ENCODE data around the gene AXIN1. TPM values are rescaled to one million over a fixed set of nuclear protein-coding genes. Genes with fewer than 3 reads are reported as not detected.

Gene AXIN1
- total and polyA plus RNA-seq, 2 of the 8 experiments (the other 6 are each of a cell fraction or from before 2014, with no cell fraction given), result 12.5 to 41.9 TPM

DNA sequence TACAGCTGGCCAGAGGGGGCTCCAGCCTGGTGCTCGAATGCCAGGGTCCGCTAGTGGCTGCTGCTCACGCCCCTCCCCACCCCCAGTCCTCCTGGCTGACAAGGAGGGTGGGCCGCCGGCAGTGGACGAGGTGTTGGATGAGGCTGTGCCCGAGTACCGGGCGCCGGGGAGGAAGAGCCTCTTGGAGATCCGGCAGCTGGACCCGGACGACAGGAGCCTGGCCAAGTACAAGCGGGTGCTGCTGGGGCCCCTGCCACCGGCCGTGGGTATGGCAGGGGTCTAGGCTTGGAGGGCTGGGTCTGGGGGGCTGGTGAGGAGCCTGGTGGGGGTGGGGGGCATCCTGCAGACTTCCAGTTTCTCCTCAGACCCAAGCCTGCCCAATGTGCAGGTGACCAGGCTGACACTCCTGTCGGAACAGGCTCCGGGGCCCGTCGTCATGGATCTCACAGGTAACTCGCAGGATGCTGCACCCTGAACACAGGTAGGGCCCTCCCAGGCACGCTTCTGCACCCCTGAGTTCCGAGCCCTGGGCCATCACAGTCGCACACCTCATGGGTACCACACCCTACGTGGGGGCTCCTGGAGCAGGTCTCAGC, 70.8 kb downstream of the AXIN1 start:
- Histone ChIP-seq H2BK20ac (ENCODE audit: low read length) (no peak overlapping the region), H3K4me2 (ENCODE audit: insufficient read depth in 1 of 2, low read depth in 2 of 2, low read length in 2 of 2) (no peak overlapping the region; a peak in 1 of 4 replicates), H4K5ac (ENCODE audit: insufficient read length, low read depth, low read length) (no peak overlapping the region), H2BK120ac (replicated peaks; ENCODE audit: low read depth, low read length) (no peak overlapping the region), H4K20me1 (replicated peaks in 1 of 2; ENCODE audit: control insufficient read depth in 1 of 2, insufficient read depth in 2 of 2, low read length in 2 of 2) (no peaks in the 10 kb centered on the region), H3K4ac (replicated peaks; ENCODE audit: insufficient read length, low read depth, low read length) (no peak overlapping the region), H3K18ac (ENCODE audit: extremely low read depth, low read length) (no peak overlapping the region), H3K23ac (ENCODE audit: insufficient read length) (no peak overlapping the region), H3K27ac (ENCODE audit: low read depth, low read length) (no peak overlapping the region), H3K9ac (replicated peaks in 1 of 4; ENCODE audit: extremely low read depth in 1 of 4, low read depth in 3 of 4, low read length in 3 of 4) (no peak overlapping the region), H4K8ac (ENCODE audit: extremely low read depth, insufficient read depth, low read length) (no peak overlapping the region), H2AFZ (ENCODE audit: low read length) (no peak overlapping the region), H2AK5ac (ENCODE audit: low read depth, low read length) (no peak overlapping the region), H3K27me3 (replicated peaks in 1 of 4; ENCODE audit: control insufficient read depth in 3 of 4, extremely low read depth in 1 of 4, insufficient read depth in 3 of 4, low read length in 3 of 4) (peaks cover 10 to 28% (median 22%) of the 10 kb centered on the region in 4 experiments), H3K79me1 (ENCODE audit: low read depth, low read length) (no peaks in the 10 kb centered on the region), H3K23me2 (ENCODE audit: low read depth, low read length) (peaks cover 6% of the 10 kb centered on the region; the same call in 1 of the 2 replicates), H2BK12ac (ENCODE audit: low read depth, low read length) (no peak overlapping the region), H3K4me3 (ENCODE audit: extremely low read depth in 1 of 4, insufficient read depth in 2 of 4, low read depth in 3 of 4, low read length in 4 of 4) (0 out of 8 replicates have a peak overlapping the region, but pooled peaks of 1 of the 4 experiments have one; percentile 70), H3K36me3 (ENCODE audit: control insufficient read depth in 2 of 4, insufficient read depth in 4 of 4, low read length in 3 of 4) (peaks cover 0 to 4% (median 0%) of the 10 kb centered on the region in 4 experiments; a peak in 1 of 8 replicates), H2BK15ac (ENCODE audit: low read length) (no peak overlapping the region), H3K9me3 (ENCODE audit: insufficient read depth in 2 of 2, low read depth in 1 of 2, low read length in 1 of 2) (peaks cover 0 to 5% of the 10 kb centered on the region in 2 experiments; a peak in 1 of 4 replicates), H3K79me2 (ENCODE audit: control insufficient read depth in 1 of 2, insufficient read depth in 2 of 2, low read length in 2 of 2) (no peaks in the 10 kb centered on the region), H2BK5ac (ENCODE audit: low read depth, low read length) (no peak overlapping the region), H3K56ac (replicated peaks; ENCODE audit: insufficient read length, low read depth, low read length) (no peak overlapping the region), H3K4me1 (replicated peaks in 1 of 4; ENCODE audit: control insufficient read depth in 3 of 4, insufficient read depth in 4 of 4, low read length in 3 of 4) (peaks cover 0 to 3% (median 0%) of the 10 kb centered on the region in 4 experiments; a peak in 3 of 7 replicates), H3K14ac (ENCODE audit: insufficient read length) (no peak overlapping the region), H4K91ac (replicated peaks; ENCODE audit: insufficient read length, low read length) (no peak overlapping the region)
- FAIRE-seq, result no peak
- TF ChIP-seq POLR2A (IDR thresholded peaks at IDR 0.05; ENCODE audit: control extremely low read depth in 1 of 2, low read depth in 2 of 2, low read length in 2 of 2) (no peak), TBP (IDR thresholded peaks at IDR 0.05; ENCODE audit: low read depth, low read length) (no peak), GABPA (IDR thresholded peaks at IDR 0.05; ENCODE audit: borderline replicate concordance, insufficient read depth, low read length) (no peak), JUN (IDR thresholded peaks at IDR 0.05; ENCODE audit: low read depth, low read length) (no peak), SP1 (IDR thresholded peaks at IDR 0.05; ENCODE audit: low read depth, low read length) (no peak), CBX5 (IDR thresholded peaks at IDR 0.05; ENCODE audit: low read depth, low read length) (no peak)
- TF ChIP-seq, protein P1, sequence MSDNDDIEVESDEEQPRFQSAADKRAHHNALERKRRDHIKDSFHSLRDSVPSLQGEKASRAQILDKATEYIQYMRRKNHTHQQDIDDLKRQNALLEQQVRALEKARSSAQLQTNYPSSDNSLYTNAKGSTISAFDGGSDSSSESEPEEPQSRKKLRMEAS (IDR thresholded peaks at IDR 0.05), result no peak
- CTCF ChIA-PET (ENCODE audit: partially characterized antibody), result interaction anchor here (1.2 kb wide), 1 partner anchor 87 kb away, joined by 3 read pairs; no protein-coding TSS in a partner anchor
- DNase-seq (ENCODE audit: low read depth in 1 of 2, low spot score in 2 of 2), result no peak
- WGBS, 2 experiments (ENCODE audit: extremely low coverage in 1 of 2, insufficient coverage in 1 of 2, insufficient read length in 1 of 2, insufficient replicate concordance in 2 of 2, low coverage in 1 of 2, low lambda C conversion rate in 2 of 2, missing lambda C conversion rate in 1 of 2), result 91% methylated on average over 24 of the region's 25 CpGs; no CpG with 5 or more reads in 1 of the 2 experiments
- POLR2A ChIA-PET (ENCODE audit: partially characterized antibody), result interaction anchor here (1.0 kb wide), 1 partner anchor 9 kb away, joined by 3 read pairs; no protein-coding TSS in a partner anchor
